Liver (tissue), 9 donors: ENCODE measurements around the gene ELK4. TPM values are rescaled to one million over a fixed set of nuclear protein-coding genes. Genes with fewer than 3 reads are reported as not detected.

Source experiments
- DNase-seq: peaks from one replicate; pipeline ENCODE4 v3.0.0-alpha.2; 2017; ENCODE audit warnings: low spot score
- H3K27ac ChIP-seq, 2 donors: one replicate each; pipeline ENCODE4 v1.7.0; 2013; ENCODE audit warnings: inconsistent platforms in 2 of 2, low read length in 2 of 2, control low read depth in 1 of 2, low read depth in 1 of 2, mild to moderate bottlenecking in 1 of 2
- H3K27me3 ChIP-seq, 4 donors: one replicate each; pipeline versions ENCODE4 v1.6.1 to v1.7.0; 2013; ENCODE audit warnings: low read length in 3 of 4, inconsistent platforms in 1 of 4, mild to moderate bottlenecking in 1 of 4, moderate library complexity in 1 of 4; ENCODE audit not compliant: control insufficient read depth in 4 of 4, insufficient read depth in 4 of 4
- H3K36me3 ChIP-seq, 4 donors: one replicate each; pipeline versions ENCODE4 v1.6.1 to v1.7.0; 2013; ENCODE audit warnings: low read length in 3 of 4, mild to moderate bottlenecking in 3 of 4, low read depth in 1 of 4, moderate library complexity in 1 of 4; ENCODE audit not compliant: control insufficient read depth in 4 of 4, insufficient read depth in 3 of 4
- H3K4me1 ChIP-seq, 4 donors: one replicate each; pipeline versions ENCODE4 v1.6.1 to v1.7.0; 2013; ENCODE audit warnings: low read length in 3 of 4, mild to moderate bottlenecking in 3 of 4, moderate library complexity in 1 of 4; ENCODE audit not compliant: control insufficient read depth in 4 of 4, insufficient read depth in 4 of 4
- H3K4me3 ChIP-seq, 3 donors: one replicate each; pipeline versions ENCODE4 v1.6.1 to v1.7.0; 2013; ENCODE audit warnings: low read length in 3 of 3, control low read depth in 1 of 3, low read depth in 1 of 3, mild to moderate bottlenecking in 1 of 3
- H3K9ac ChIP-seq, 2 donors: one replicate each; pipeline ENCODE4 v1.7.0; 2013; ENCODE audit warnings: low read length in 2 of 2, mild to moderate bottlenecking in 2 of 2, moderate library complexity in 2 of 2, control low read depth in 1 of 2, low read depth in 1 of 2
- H3K9me3 ChIP-seq, 4 donors: one replicate each; pipeline versions ENCODE4 v1.6.1 to v1.7.0; 2013; ENCODE audit warnings: low read length in 3 of 4; ENCODE audit not compliant: control insufficient read depth in 4 of 4
- CTCF ChIP-seq: fragments of 150-350 bp; IDR thresholded peaks from 2 replicates; pipeline ENCODE4 v1.5.1; 2017; ENCODE audit warnings: improper control_type of control experiment, low read depth, low read length; ENCODE audit not compliant: missing input control
- HNF4G ChIP-seq: IDR thresholded peaks from 2 replicates; pipeline ENCODE4 v1.6.1; 2016; ENCODE audit warnings: antibody characterized with exemption
- RAD21 ChIP-seq, 2 donors: IDR thresholded peaks; 2 replicates each; pipeline ENCODE4 v1.6.1; 2016; ENCODE audit warnings: antibody characterized with exemption in 2 of 2, mild to moderate bottlenecking in 2 of 2
- REST ChIP-seq: IDR thresholded peaks from 2 replicates; pipeline ENCODE4 v1.6.1; 2016; ENCODE audit warnings: antibody characterized with exemption, mild to moderate bottlenecking
- RXRA ChIP-seq, 2 donors: IDR thresholded peaks; 2 replicates each; pipeline ENCODE4 v1.6.1; 2017 to 2018; ENCODE audit warnings: antibody characterized with exemption in 2 of 2, mild to moderate bottlenecking in 1 of 2
- ZBTB33 ChIP-seq: IDR thresholded peaks from 2 replicates; pipeline ENCODE4 v1.6.1; 2016; ENCODE audit warnings: antibody characterized with exemption
- WGBS: extraction: QIAGEN DNeasy Blood & Tissue Kit; methylation state at CpG from one replicate; pipeline ENCODE4 v1.1.7; 2013; 5-methylcytosine and 5-hydroxymethylcytosine counted together
- polyA plus RNA-seq, 2 donors: library from polyadenylated mRNA; stranded (reverse) in 1 of 2; unstranded in 1 of 2; fragments of 200-250 nt in 1 of 2; fragments of >200 nt in 1 of 2; fragmentation: Nextera tagmentation in 1 of 2; extraction: Ambion mirVana in 1 of 2; gene quantifications; one replicate each; pipeline versions ENCODE4 v1.2.1 to v1.2.3, GENCODE V29; 2013 to 2015
- total RNA-seq, 2 donors: library from RNA; depleted of rRNA; stranded (reverse); fragments of >200 nt; gene quantifications; one replicate each; pipeline ENCODE4 v1.2.3, GENCODE V29; 2014
- donor health status: healthy.
- donor health status: healthy.
- donor health status: healthy.
- donor health status: healthy.
- donor health status: healthy.

ELK4 gene
- total and polyA plus RNA-seq, 4 donors = 3.5 to 20.2 (median 6.9) TPM

GRCh38 chr1:205681364-205681763, 49.6 kb upstream of the ELK4 start:
- Histone ChIP-seq H3K27me3 (no peaks in the 10 kb centered on the region), H3K27ac (peak overlapping the region in 1 of 2 donors; percentile 32), H3K4me1 (peaks cover 6 to 45% (median 40%) of the 10 kb centered on the region in 4 donors), H3K9me3 (no peaks in the 10 kb centered on the region), H3K9ac (no peak overlapping the region), H3K36me3 (no peaks in the 10 kb centered on the region), H3K4me3 (no peak overlapping the region)
- 85% methylated on average over 3 of the region's 3 CpGs for WGBS
- DNase-seq = no peak
- TF ChIP-seq REST (no peak), RXRA (IDR thresholded peaks at IDR 0.05) (no peak), HNF4G (no peak), CTCF (no peak), ZBTB33 (no peak)

- TF ChIP-seq ZBTB33 (no peak), RAD21 (IDR thresholded peaks at IDR 0.05) (no peak)
- peak; percentile 58 for DNase-seq
- Histone ChIP-seq H3K27me3 (no peaks in the 10 kb centered on the region), H3K4me3 (peak within 1 kb of the TSS; percentile 3 to 87 (median 78)), H3K9ac (peak within 1 kb of the TSS; percentile 66 to 67), H3K9me3 (no peaks in the 10 kb centered on the region), H3K27ac (peak within 1 kb of the TSS; percentile 74 to 80), H3K36me3 (no peaks in the 10 kb centered on the region), H3K4me1 (peaks cover 10 to 56% (median 51%) of the 10 kb centered on the region in 4 donors)
- WGBS = under 1% methylated on average over 86 of the region's 86 CpGs
Measured at GRCh38 chr1:205680073-205680851, 48.5 kb upstream of the ELK4 start, which contains the start of gene SLC45A3. SLC45A3 (minus strand) TSS chr1:205680509; CDS start chr1:205664656, 15,853 bp downstream.
